Mesenteric fat pad (tissue), 1 donor: ENCODE data around the gene TAGLN2. TPM values are rescaled to one million over a fixed set of nuclear protein-coding genes. Genes with fewer than 3 reads are reported as not detected.

ENCODE experiments used
- DNase-seq: peaks from one replicate; pipeline ENCODE4 v3.0.0-alpha.2; 2020; ENCODE audit warnings: low spot score
- long read RNA-seq: library from polyadenylated mRNA; unstranded; transcript quantifications from one replicate; pipeline ENCODE4 v2.0.0, GENCODE V29; 2020
- total RNA-seq: library from RNA; stranded (reverse); fragmentation: NEBNext Ultra II Directional; extraction: Animal tissue kit (Norgen Biotek cat#: 25700); gene quantifications from one replicate; pipeline ENCODE4 v1.2.1, GENCODE V29; 2021
- donor health status: DM: yes; HTN: yes; CAD: no.

Gene TAGLN2
- 314 TPM for total RNA-seq
- long read RNA-seq, transcript TAGLN2-203 (5 exons, 1,604 nt), result major isoform, 841 of 986 reads
- long read RNA-seq, transcript TAGLN2-201 (5 exons, 709 nt), result minor isoform, 22 of 986 reads
- long read RNA-seq, partial matches to known transcripts, result 61 of 986 reads
- long read RNA-seq, other reads (novel, unspliced or antisense), result 61 of 986 reads

- DNase-seq, result peak; percentile 98
Measured at GRCh38 chr1:159924791-159925718, at the start of gene TAGLN2. TAGLN2 (minus strand) TSS chr1:159925507; CDS start chr1:159920509, 4,998 bp downstream.

GRCh38 chr1:159974350-159974965, 49.2 kb upstream of the TAGLN2 start:
- DNase-seq, result no peak

- DNase-seq, result no peak
Measured at GRCh38 chr1:159973350-159973940, 48.1 kb upstream of the TAGLN2 start.

GRCh38 chr1:159972443-159973205, 47.3 kb upstream of the TAGLN2 start:
- DNase-seq, result no peak

- DNase-seq, result no peak
Measured at GRCh38 chr1:159970932-159971342, 45.6 kb upstream of the TAGLN2 start.

GRCh38 chr1:159968901-159969300, 43.6 kb upstream of the TAGLN2 start:
- DNase-seq, result no peak

GRCh38 chr1:159965263-159965662, 40.0 kb upstream of the TAGLN2 start:
- no peak for DNase-seq

GRCh38 chr1:159964144-159964543, 38.8 kb upstream of the TAGLN2 start:
- DNase-seq, result no peak

- no peak for DNase-seq
Measured at GRCh38 chr1:159962176-159962575, 36.9 kb upstream of the TAGLN2 start.

- DNase-seq, result no peak
Measured at GRCh38 chr1:159961636-159962035, 36.3 kb upstream of the TAGLN2 start.

- DNase-seq, result no peak
Measured at GRCh38 chr1:159960721-159961381, 35.5 kb upstream of the TAGLN2 start.

GRCh38 chr1:159959451-159959850, 34.1 kb upstream of the TAGLN2 start:
- no peak for DNase-seq

GRCh38 chr1:159958719-159959380, 33.5 kb upstream of the TAGLN2 start:
- no peak for DNase-seq

- DNase-seq, result no peak
Measured at GRCh38 chr1:159957824-159958268, 32.5 kb upstream of the TAGLN2 start.

- no peak for DNase-seq
Measured at GRCh38 chr1:159955456-159955855, 30.1 kb upstream of the TAGLN2 start.

GRCh38 chr1:159953536-159954515, 28.5 kb upstream of the TAGLN2 start, which contains the start of gene SLAMF9:
SLAMF9 (minus strand) TSS chr1:159954237; CDS start chr1:159954137, 100 bp downstream.
- no peak for DNase-seq

- DNase-seq, result no peak
Measured at GRCh38 chr1:159952932-159953331, 27.6 kb upstream of the TAGLN2 start.

GRCh38 chr1:159951551-159951950, 26.2 kb upstream of the TAGLN2 start:
- DNase-seq, result no peak
